GM19455 (cell line): ENCODE results near the gene TMED5.
"Not testable (repeated sequence)": the region's sequence is repeated elsewhere in the genome, so short reads cannot be mapped to it uniquely, and the experiment has no call there.

Source experiments
- ATAC-seq: cut with Tn5 transposase; IDR thresholded peaks from one replicate; pipeline ENCODE4 v1.9.1; 2021; ENCODE audit not compliant: unreplicated experiment

TMED5 gene

DNA sequence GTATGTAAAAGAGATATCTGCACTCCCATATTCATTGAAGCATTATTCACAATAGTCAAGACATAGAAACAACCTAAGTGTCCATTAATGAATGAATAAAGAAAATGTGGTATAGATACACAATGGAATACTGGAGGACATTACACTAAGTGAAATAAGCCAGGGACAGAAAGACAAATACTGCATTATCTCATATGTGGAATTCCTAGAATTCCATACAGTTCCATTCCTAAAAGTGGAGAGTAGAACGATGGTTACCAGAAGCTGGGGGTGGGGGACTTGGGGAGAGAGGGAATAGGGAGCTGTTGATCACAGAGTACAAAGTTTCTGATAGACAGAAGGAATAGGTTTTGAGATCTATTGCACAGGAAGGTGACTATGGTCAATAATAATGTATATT, 7.4 kb downstream of the TMED5 start:
- no peak for ATAC-seq

DNA sequence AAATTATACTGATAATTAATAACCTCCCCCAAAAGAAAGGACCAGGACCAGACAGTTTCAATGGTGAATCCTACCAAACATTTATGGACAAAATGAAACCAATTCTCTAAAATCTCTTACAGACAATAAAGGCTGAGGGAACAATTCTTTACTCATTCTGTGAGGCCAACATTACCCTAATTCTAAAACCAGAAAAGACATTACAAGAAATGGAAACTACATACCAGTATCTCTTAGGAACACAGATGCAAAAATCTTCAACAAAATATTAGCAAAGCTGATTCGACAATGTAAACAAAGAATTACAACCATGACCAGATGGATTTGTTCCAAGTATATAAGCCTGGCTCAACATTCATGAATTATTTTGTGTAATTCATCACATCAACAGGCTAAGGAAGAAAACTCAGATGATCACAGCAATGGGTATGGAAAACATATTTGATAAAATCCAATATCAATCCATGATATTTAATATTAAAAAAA, 8.6 kb downstream of the TMED5 start:
- ATAC-seq, result no peak

DNA sequence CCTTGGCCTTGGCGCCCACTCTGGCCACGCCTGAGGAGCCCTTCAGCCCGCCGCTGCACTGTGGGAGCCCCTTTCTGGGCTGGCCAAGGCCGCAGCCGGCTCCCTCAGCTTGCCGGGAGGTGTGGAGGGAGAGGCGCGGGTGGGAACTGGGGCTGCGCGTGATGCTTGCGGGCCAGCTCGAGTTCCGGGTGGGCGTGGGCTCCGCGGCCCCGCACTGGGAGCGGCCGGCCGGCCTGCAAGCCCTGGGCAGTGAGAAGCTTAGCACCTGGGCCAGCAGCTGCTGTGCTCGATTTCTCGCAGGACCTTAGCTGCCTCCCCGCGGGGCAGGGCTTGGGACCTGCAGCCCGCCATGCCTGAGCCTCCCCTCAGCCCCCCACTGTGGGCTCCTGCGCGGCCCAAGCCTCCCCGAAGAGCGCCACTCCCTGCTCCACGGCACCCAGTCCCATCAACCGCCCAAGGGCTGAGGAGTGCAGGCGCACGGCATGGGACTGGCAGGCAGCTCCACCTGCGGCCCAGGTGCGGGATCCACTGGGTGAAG, 10.0 kb downstream of the TMED5 start:
- ATAC-seq, result not testable (repeated sequence)

DNA sequence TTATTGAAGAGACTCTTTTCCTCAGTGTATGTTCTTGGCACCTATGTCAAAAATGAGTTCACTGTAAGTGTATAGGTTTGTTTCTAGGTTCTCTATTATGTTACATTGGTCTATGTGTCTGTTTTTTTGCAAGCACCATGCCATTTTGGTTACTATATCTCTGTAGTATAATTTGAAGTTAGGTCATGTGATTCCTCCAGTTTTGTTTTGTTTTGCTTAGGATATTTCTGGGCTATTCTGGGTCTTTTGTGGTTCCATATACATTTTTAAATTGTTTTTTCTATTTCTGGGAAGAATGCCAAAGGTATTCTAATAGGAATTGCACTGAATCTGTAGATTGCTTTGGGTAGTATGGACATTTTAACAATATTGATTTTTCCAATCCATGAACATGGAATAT, 13.2 kb downstream of the TMED5 start:
- no peak for ATAC-seq

DNA sequence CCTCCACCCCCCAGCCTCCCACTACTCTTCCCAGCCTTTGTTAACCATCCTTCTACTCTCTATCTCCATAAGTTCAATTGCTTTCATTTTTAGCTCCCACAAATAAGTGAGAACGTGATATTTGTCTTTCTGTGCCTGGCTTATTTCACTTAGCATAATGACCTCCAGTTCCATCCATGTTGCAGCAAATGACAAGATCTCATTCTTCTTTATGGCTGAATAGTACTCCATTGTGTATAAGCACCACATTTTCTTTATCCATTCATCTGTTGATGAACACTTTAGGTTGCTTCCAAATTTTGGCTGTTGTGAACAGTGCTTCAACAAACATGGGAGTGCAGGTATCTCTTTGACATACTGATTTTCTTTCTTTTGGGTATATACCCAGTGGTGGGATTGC, 14.3 kb downstream of the TMED5 start:
- ATAC-seq, result not testable (repeated sequence)

DNA sequence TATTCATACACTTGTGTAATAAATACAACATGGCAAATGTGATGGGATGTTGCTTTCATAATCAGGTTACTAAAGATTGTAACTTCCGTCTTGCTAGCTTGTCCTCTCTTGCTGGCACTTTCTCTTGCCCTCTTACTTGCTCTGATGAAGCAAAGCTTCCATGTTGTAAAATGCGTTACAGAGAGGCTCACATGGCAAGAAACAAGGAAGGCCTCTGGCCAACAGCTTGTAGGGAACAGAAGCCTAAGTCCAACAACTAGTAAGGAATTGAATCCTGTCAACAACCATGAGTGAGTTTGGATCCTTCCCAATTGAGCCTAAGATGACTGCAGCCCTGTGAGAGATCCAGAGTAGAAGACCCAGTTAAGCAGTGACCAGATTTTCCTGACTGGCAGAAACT, 15.4 kb downstream of the TMED5 start:
- ATAC-seq, result no peak

DNA sequence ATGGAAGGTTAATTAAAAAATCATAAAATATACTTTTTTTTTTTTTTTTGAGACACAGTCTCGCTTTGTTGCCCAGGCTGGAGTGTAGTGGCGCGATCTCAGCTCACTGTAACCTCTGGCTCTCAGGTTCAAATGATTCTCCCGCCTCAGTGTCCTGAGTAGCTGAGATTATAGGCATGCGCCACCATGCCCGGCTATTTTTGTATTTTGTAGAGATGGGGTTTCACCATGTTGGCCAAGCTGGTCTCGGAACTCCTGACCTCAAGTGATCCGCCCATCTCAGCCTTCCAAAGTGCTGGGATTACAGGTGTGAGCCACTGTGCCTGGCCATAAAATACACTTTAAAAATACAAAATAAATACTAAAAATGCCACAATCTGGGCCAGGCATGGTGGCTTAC, 16.9 kb downstream of the TMED5 start:
- ATAC-seq, result not testable (repeated sequence)

DNA sequence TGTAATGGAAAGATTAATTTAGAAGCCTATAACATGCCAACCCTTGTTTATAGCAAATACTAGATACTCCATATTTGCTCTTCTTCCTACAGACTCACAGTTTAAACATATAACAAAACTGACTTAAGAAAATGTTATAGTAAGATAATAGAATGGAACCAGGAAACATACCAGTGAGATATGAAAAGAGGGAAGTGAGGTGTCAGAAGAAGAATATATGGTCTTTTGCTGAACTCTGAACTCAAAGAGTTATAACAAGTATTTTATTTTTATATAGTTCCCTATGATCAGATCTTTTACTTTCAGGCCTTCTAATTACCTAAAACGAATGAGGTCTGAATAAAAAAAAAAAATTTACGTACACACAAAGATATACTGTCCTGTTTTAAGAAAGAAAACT, 20.9 kb downstream of the TMED5 start:
- no peak for ATAC-seq

DNA sequence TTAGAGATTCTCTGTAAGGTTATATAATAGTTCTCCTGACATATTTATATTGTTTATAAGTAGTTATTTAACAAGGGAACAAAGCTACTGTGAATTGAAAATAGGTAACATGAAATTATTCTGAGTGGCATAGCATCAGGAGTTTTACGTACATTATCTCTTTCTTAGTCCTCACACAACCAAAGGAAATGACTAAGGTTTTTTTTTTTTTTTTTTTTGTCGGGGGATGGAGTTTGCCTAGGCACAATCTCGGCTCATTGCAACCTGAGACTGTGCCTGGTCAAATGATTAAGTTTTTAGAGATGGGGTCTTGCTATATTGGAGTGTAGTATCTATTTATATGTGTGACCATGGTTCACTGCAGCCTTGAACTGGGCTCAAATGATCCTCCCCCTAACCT, 24.9 kb downstream of the TMED5 start:
- ATAC-seq, result no peak

DNA sequence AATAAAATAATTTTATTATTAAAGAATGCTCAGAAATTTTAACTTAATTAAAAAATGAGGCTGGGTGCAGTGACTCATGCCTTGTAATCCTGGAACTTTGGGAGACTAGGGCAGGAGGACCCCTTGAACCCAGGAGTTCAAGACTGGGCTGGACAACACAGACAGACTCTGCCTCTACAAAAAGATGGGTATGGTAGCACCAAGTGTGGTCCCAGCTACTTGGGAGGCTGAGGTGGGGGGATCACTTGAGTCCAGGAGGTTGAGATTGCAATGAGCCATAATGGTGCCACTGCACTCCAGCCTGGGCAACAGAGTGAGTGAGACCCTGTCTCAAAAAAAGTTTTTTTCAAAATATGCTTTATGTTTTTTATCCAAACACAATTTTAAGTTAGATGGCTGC, 25.3 kb downstream of the TMED5 start:
- no peak for ATAC-seq

DNA sequence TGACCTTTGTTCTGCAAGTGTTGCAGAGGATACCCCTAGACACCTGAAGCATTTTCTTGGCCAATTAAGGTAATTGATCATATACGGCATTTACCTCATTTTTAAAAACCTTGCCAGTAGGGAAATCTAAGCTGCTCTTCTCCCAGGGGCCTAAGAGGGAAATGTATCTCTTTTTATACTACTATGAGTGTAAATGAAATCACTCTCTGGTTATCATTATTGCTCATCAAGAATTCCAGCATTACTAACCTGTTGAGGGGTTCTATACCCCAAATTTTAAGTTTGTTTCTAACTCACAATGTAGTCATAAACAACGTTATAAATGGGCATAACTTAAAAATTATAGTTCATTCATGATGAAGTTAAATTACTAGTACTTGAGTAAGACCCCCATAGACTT, 27.4 kb downstream of the TMED5 start:
- ATAC-seq, result no peak

DNA sequence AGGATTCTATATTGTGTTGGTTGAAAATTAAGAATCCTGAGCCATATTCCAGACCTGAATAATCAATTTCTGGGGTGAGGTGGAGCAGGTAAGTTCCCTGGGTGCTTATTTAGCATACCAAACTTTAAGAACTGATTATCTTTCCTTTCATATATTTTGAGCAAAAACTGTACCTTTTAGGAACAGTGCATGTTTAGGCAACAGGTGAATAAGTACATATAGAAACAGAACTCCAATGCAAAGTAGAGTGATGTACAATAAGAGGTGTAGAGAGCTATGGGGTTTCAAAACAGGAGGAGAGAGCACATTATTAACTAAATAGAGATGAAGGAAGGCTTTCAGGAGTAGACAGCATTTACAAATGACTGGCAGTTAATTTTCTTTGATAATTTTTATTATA, 28.7 kb downstream of the TMED5 start:
- no peak for ATAC-seq

DNA sequence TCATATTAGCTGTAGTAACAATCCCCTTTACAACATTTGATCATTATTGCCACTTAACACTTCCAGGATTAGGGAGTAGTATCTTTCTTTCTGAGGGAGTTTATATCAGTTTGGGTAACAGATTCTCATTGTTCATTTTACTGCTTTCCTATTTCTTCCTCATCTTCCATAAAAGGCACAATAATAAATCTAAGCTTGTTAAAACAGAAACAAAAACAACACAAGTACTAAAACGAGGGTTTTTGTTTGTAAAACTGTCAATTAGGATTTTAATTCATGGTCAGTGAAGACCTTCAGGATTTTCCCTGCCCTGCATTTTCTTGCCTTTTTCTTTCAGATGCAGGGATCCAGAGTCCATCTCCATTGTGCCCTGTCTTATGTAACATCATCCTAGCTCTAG, 29.5 kb downstream of the TMED5 start:
- ATAC-seq, result no peak

DNA sequence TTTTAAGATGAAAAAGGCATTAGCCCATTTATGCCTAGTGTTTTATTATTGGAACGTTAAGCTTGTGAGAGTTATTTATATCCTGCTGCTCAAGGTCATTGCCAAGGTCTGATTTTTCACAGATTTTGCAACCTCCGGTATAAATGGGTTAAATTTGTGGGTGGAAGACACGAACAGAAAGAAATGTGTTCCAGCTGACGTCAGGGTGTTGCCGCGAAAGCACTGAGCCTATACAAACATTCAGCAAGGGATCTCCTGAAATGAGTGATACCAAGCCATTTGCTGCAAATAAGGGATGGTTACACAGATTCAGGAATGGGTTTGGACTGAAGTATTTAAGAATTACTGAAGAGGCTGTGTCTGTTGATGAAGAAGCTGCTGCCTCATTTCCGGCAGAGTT, 32.2 kb downstream of the TMED5 start:
- ATAC-seq, result no peak

DNA sequence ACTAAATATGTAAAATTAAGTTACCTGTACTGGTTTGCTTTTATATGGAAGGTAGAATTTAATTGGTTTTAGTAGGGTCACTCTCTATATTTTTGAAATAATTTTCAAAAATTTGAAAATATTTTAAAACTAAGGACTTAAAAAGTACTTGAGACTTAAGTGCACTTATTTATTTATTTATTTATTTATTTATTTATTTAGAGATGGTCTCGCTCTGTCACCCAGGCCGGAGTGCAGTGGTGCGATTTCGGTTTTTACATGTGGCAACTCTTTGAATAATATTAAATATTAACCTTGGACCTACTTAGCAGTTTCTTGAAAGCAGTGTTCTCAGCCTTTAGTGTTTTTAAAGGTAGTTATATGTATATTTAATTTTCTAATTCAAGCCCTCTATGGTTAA, 36.4 kb downstream of the TMED5 start:
- ATAC-seq, result no peak

DNA sequence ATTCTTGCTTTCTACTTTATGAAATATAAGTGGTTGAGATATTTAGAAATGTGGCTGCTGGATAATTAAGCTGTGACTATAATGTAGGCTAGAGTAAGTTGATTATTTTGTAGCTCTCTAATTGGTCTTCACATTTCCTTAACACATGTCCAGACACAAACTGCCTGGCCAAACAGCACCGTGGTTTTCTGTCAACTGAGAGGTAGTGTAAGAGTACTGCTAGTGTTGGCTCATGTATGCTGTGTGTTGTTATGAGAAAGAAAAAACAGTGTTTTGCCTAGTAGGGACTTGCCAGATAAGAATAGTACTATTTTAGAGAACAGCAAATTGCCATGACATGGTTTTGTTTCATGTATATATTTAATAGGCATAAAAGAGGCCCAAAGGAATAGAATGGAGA, 37.1 kb downstream of the TMED5 start:
- ATAC-seq, result no peak

DNA sequence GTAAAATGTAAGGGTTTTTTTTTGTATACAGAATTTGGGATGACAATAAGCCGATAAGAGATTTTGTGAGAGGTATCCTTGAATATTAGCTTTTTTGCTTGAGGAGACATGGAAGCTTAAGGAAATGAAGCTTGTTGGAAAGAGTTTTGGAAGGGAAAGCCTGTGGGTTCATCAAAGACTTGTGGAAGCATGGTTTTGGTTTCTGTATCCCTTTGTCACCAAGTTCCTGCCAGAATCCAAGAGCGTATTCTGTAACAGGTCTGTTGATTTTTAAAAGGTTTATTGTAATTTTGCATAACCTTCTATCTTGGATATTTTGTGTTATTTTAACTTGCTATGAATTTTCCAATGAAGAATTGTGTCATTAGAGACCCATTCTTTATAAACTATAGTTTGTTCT, 38.1 kb downstream of the TMED5 start:
- no peak for ATAC-seq

DNA sequence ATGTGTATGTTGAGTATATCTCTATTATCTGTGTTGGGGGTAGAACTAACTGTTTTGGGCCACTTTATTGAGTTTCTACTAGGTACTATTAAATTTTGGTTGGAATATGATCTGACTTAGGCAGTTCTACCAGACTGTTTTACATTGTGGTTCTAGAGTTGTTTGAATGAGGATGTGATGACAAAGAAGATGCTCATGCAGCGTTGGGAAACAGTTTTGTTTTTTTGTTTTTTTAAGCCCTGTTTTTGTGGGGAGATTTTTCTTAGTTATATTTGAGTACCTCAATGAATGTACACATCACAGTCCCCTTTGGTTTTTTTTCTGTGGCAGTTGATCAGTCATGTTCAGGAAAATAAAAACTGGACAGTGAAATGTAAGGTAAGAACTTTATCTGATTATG, 40.1 kb downstream of the TMED5 start:
- no peak for ATAC-seq

DNA sequence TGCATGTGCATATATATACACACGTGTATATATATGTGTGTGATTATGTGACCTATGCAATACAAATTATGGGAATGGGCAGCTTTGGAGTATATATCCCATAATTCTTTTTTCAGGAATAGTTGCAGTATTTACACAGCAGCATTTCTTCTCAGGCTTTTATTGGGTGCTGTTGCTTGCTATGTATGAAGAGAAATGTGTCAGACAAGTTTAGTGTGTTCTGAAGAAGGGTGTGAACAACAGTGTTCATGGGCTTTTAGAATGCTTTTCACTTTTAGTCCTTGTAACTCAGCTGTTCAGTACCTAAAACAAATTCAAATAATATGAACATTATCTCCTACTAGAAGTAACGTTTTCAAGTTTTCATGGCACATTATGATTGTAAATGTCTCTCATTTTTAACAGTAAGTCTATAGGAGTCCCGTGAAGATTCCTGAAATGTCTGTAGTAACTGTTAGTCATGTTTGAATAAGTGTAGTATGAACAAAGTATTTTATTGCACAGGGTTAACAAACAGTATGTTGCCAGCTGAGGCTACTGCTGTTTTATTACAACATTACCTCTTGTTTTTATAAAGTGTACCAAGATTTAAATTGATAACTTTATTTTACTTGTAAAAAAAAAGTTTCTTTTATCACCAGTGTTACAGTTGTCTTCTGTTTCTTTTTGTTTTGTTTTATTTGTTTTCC, 42.5 kb downstream of the TMED5 start:
- ATAC-seq, result no peak

DNA sequence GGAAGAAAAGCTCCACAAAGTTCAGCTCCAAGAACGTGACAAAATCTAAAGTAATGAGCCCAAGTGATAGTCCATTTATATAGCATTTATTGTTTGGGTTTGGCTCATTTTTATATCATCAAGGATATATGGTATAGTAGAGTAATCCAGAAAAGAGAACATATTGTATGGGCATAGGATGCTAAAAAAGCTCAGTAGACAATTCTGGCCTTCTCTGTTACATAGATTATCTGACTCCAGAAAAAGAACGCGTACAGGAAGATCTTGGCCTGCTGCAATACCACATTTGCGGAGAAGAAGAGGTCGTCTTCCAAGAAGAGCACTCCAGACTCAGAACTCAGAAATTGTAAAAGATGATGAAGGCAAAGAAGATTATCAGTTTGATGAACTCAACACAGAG, 43.8 kb downstream of the TMED5 start:
- ATAC-seq, result no peak

DNA sequence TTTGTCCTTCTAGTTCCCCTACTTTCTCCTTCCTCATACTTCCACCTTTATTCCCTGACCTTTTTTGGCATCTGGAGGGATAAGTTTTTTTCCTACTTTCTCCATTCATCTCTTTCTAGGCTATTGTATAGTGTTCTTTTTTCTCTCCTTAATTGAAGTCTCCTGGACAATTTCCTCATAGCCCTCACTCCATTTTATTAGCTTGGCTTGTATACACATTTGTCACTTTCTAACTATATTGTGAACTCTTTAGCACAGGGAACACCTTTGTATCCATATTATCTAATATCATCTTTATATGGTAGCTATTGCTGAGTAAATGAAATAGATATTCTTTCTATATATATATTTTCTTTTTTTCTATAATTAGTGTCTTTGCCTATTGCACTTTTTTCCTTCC, 47.6 kb downstream of the TMED5 start:
- no peak for ATAC-seq

DNA sequence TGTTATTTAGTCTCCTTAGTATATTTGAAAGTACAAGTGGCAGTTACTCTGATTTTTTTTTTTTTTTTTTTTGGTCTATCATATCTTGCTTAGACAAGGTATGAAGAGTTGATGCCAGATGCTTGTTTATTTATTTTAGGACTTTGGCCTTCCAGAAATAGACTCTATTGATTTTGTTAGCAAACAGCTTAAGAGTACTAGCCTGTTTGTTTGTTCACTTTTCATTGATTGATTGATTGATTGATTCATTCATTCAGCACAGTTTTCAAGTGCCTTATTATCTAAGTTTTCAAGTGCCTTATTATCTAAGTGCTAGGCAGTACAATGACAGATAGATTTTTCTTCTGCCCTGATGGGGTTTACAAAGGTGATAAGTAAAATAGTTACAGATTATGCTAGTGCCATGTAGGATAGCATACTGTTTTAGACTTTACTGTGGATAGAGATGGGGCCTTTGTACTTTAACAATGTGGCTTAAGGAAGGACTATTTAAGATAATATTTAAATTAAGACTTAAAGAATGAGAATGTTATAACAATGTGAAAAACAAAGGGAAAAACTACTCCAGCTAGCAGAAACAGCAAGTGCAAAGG, 50.6 kb downstream of the TMED5 start:
- no peak for ATAC-seq
